K562 (cell line): Measurements from ENCODE around the gene ZNF680. TPM values are rescaled to one million over a fixed set of nuclear protein-coding genes. Genes with fewer than 3 reads are reported as not detected.

ENCODE experiments used
- ATAC-seq: fragments of 200-7000 bp; cut with Tn5 transposase; 3 replicates; pipeline ENCODE4 v1.9.1; 2020; ENCODE audit warnings: moderate library complexity
- BruUV-seq: library from RNA; stranded (reverse); fragments of 400-500 nt; replicated peaks from 2 replicates; lab custom pipeline; 2021; lab: Mats Ljungman, UMichigan
- CTCF ChIA-PET: fragments of 300-600 bp; formaldehyde crosslinking; extraction: SDS; loops from one replicate; lab custom pipeline; 2021; ENCODE audit warnings: low intra/inter-chr PET ratio; lab: Yijun Ruan, JAX
- POLR2A ChIA-PET: fragments of 300-600, 350-650 bp; sonication (Branson Sonifier 250); formaldehyde crosslinking; extraction: SDS; loops from one replicate; lab custom pipeline; 2021; ENCODE audit warnings: antibody characterized with exemption, inconsistent platforms; lab: Yijun Ruan, JAX
- DNase-seq, 4 experiments: peaks; one replicate each; pipeline versions ENCODE4 v3.0.0 to v3.0.0-alpha.2; 2011 to 2018; ENCODE audit warnings: low spot score in 3 of 4, mixed read lengths in 3 of 4; ENCODE audit errors: extremely low read depth in 1 of 4
- FAIRE-seq: peaks from 2 replicates; lab custom pipeline; 2011; peaks lifted over from hg19 to GRCh38; lab: Jason Lieb, UNC
- H2AFZ ChIP-seq: 2 replicates; pipeline ENCODE4 v1.6.0; 2011; ENCODE audit warnings: low read depth, low read length, control low read depth, inconsistent platforms
- H3K27ac ChIP-seq: fragments of 200-600 bp; 3 replicates; pipeline ENCODE4 v1.8.0; 2011; ENCODE audit warnings: low read depth, mild to moderate bottlenecking, control low read depth, inconsistent platforms, low read length, moderate library complexity, mixed read lengths; ENCODE audit errors: extremely low read depth
- H3K27me3 ChIP-seq, 2 experiments: fragments of 300-600 bp in 1 of 2; 2 replicates in 1 of 2; 3 replicates in 1 of 2; pipeline versions ENCODE4 v1.6.0 to v1.8.0; 2011; ENCODE audit warnings: inconsistent platforms in 2 of 2, low read length in 2 of 2, mild to moderate bottlenecking in 1 of 2, mixed read lengths in 1 of 2, moderate library complexity in 1 of 2; ENCODE audit not compliant: control insufficient read depth in 2 of 2, insufficient read depth in 2 of 2
- H3K36me3 ChIP-seq: fragments of 300-600 bp; 3 replicates; pipeline ENCODE4 v1.8.0; 2011; ENCODE audit warnings: mild to moderate bottlenecking, low read length, inconsistent platforms; ENCODE audit not compliant: control insufficient read depth, insufficient read depth
- H3K4me1 ChIP-seq, 2 experiments: fragments of 200-600 bp in 1 of 2; replicated peaks in 1 of 2; 2 replicates in 1 of 2; 3 replicates in 1 of 2; pipeline versions ENCODE4 v1.5.1 to v1.8.0; 2011; ENCODE audit warnings: inconsistent platforms in 2 of 2, low read length in 2 of 2, mild to moderate bottlenecking in 1 of 2, mixed read lengths in 1 of 2, moderate library complexity in 1 of 2; ENCODE audit not compliant: control insufficient read depth in 2 of 2, insufficient read depth in 2 of 2
- H3K4me2 ChIP-seq: 2 replicates; pipeline ENCODE4 v1.6.1; 2011; ENCODE audit warnings: low read length, control low read depth, inconsistent platforms, mixed read lengths; ENCODE audit not compliant: insufficient read depth
- H3K4me3 ChIP-seq: fragments of 200-600 bp; sonication (generic), shearing (Covaris generic); 2 replicates; pipeline ENCODE4 v1.5.1; 2016; ENCODE audit warnings: control low read depth, inconsistent platforms
- H3K79me2 ChIP-seq: fragments of 200-600 bp; 3 replicates; pipeline ENCODE4 v1.8.0; 2011; ENCODE audit warnings: low read length, inconsistent platforms; ENCODE audit not compliant: control insufficient read depth, insufficient read depth
- H3K9ac ChIP-seq, 2 experiments: 2 replicates each; pipeline versions ENCODE4 v1.6.0 to v1.6.1; 2011; ENCODE audit warnings: low read depth in 2 of 2, low read length in 2 of 2, control low read depth in 1 of 2, inconsistent platforms in 1 of 2, mild to moderate bottlenecking in 1 of 2, mixed read lengths in 1 of 2; ENCODE audit not compliant: insufficient read depth in 1 of 2
- H3K9me1 ChIP-seq: one replicate; pipeline ENCODE4 v1.6.0; 2011; ENCODE audit warnings: inconsistent platforms, mild to moderate bottlenecking, low read length, moderate library complexity; ENCODE audit not compliant: control insufficient read depth, insufficient read depth
- H3K9me3 ChIP-seq: replicated peaks from 2 replicates; pipeline ENCODE4 v1.5.1; 2011; ENCODE audit warnings: low read depth, low read length, inconsistent platforms; ENCODE audit not compliant: control insufficient read depth, insufficient read depth
- H4K20me1 ChIP-seq: replicated peaks from 2 replicates; pipeline ENCODE4 v1.6.1; 2011; ENCODE audit warnings: low read length, inconsistent platforms, mixed read lengths; ENCODE audit not compliant: control insufficient read depth, insufficient read depth
- CBX1 ChIP-seq: sonication (generic); IDR thresholded peaks from 2 replicates; pipeline ENCODE4 v1.6.1; 2016; ENCODE audit warnings: antibody characterized with exemption, low read depth, mild to moderate bottlenecking
- CHCHD3 ChIP-seq: fragments of 250-450 bp; sonication (Bioruptor Pico); IDR thresholded peaks from 2 replicates; pipeline ENCODE4 v2.1.2; 2022; ENCODE audit warnings: mild to moderate bottlenecking
- JUND ChIP-seq, 2 experiments: IDR thresholded peaks; 2 replicates in 1 of 2; 3 replicates in 1 of 2; pipeline ENCODE4 v1.6.1; 2011; ENCODE audit warnings: borderline replicate concordance in 2 of 2, low read depth in 2 of 2, low read length in 2 of 2, improper control_type of control experiment in 1 of 2, missing biosample characterization in 1 of 2, missing genetic modification characterization in 1 of 2, missing genetic modification reagents in 1 of 2
- MAFG ChIP-seq: fragments of 450-650 bp; conservative IDR thresholded peaks from 2 replicates; pipeline ENCODE4 v1.6.1; 2016; ENCODE audit warnings: missing genetic modification characterization, missing compliant biosample characterization
- MAFK ChIP-seq: IDR thresholded peaks from 2 replicates; pipeline ENCODE4 v1.6.1; 2011; ENCODE audit warnings: low read length, improper control_type of control experiment
- MEF2D ChIP-seq: conservative IDR thresholded peaks from 2 replicates; pipeline ENCODE4 v1.6.1; 2016; ENCODE audit warnings: low read depth, missing genetic modification characterization, missing compliant biosample characterization
- NFATC3 ChIP-seq: fragments of 450-650 bp; IDR thresholded peaks from 2 replicates; pipeline ENCODE4 v1.6.1; 2017; ENCODE audit warnings: mild to moderate bottlenecking
- SNIP1 ChIP-seq: fragments of 450-650 bp; IDR thresholded peaks from 2 replicates; pipeline ENCODE4 v1.7.1; 2017; ENCODE audit warnings: low read depth, mild to moderate bottlenecking
- SRSF1 ChIP-seq: fragments of 200-400 bp; formaldehyde crosslinking; IDR thresholded peaks from 2 replicates; pipeline ENCODE4 v1.6.1; 2017; ENCODE audit warnings: mild to moderate bottlenecking, low read depth, low read length, moderate library complexity
- THRB ChIP-seq: fragments of 450-650 bp; formaldehyde crosslinking; conservative IDR thresholded peaks from 2 replicates; pipeline ENCODE4 v1.4.0; 2022; ENCODE audit warnings: mild to moderate bottlenecking, missing genetic modification characterization
- ZNF274 ChIP-seq: IDR thresholded peaks from 2 replicates; pipeline ENCODE4 v1.6.1; 2011; ENCODE audit warnings: low read depth, mild to moderate bottlenecking, low read length, moderate library complexity, borderline replicate concordance
- WGBS: fragments of 100-300 bp; shearing (Covaris generic); methylation state at CpG from one replicate; pipeline ENCODE4 v1.1.6; 2016; ENCODE audit warnings: low coverage, mixed read lengths; ENCODE audit not compliant: insufficient coverage; ENCODE audit errors: missing lambda C conversion rate; 5-methylcytosine and 5-hydroxymethylcytosine counted together
- in situ Hi-C: fragments of 300-500 bp; cut with MboI; formaldehyde crosslinking; loops from 4 replicates; pipeline ENCODE4 v1.15.0; 2018; ENCODE audit warnings: inconsistent platforms, mixed read lengths
- intact Hi-C: fragments of 100-400 bp; cut with micrococcal nuclease; formaldehyde crosslinking; loops from 2 replicates; pipeline ENCODE4 v1.14.2; 2022
- polyA plus RNA-seq, 8 experiments: library from polyadenylated mRNA; depleted of rRNA in 4 of 8; stranded (reverse) in 5 of 8; unstranded in 3 of 8; fragments of >200 nt; fragmentation: Nextera tagmentation in 2 of 8; fragmentation: Illumina TruSeq in 1 of 8; extraction: Ambion mirVana in 2 of 8; extraction: Trizol in 1 of 8; gene quantifications; 2 replicates each; pipeline versions ENCODE4 v1.2.1 to v1.2.3, GENCODE V29; 2011 to 2014; ENCODE audit warnings: inconsistent platforms in 1 of 8, missing spikeins in 1 of 8
- total RNA-seq, 7 experiments: library from RNA; depleted of rRNA in 6 of 7; stranded (reverse); fragments of >200 nt in 6 of 7; fragmentation: Illumina TruSeq in 2 of 7; extraction: Trizol in 2 of 7; gene quantifications; 2 replicates each; pipeline versions ENCODE4 v1.2.1 to v1.2.3, GENCODE V29; 2011 to 2021; ENCODE audit warnings: low replicate concordance in 1 of 7

Gene ZNF680
- total and polyA plus RNA-seq, 9 of the 15 experiments (the other 6 are each of a cell fraction or from before 2014, with no cell fraction given), result 7.0 to 25.0 (median 12.0) TPM

- 54% methylated on average over 2 of the region's 2 CpGs for WGBS
- Histone ChIP-seq H3K27me3 (no peaks in the 10 kb centered on the region), H4K20me1 (no peaks in the 10 kb centered on the region), H3K4me2 (no peak overlapping the region), H3K27ac (no peak overlapping the region), H3K36me3 (peaks cover 33% of the 10 kb centered on the region), H3K9me1 (no peaks in the 10 kb centered on the region), H3K4me1 (no peaks in the 10 kb centered on the region; a peak in 1 of 5 replicates), H3K9me3 (no peaks in the 10 kb centered on the region; the same call in 1 of the 2 replicates), H3K79me2 (peaks cover 22% of the 10 kb centered on the region; the same call in 2 of the 3 replicates), H3K4me3 (no peak overlapping the region), H2AFZ (no peak overlapping the region), H3K9ac (no peak overlapping the region)
- intact Hi-C loops, result no loop called here
- ATAC-seq (no peak), DNase-seq (no peak), FAIRE-seq (no peak)
- no peak for TF ChIP-seq CBX1
- TF ChIP-seq MEF2D (tag), result no peak
- TF ChIP-seq SRSF1, result no peak
- TF ChIP-seq MAFK, result no peak
- TF ChIP-seq CHCHD3 (CRISPR knock-in tag), result no peak
- TF ChIP-seq SNIP1, result no peak
- TF ChIP-seq MAFG (tag), result no peak
- TF ChIP-seq NFATC3, result no peak
- no peak for TF ChIP-seq ZNF274
- TF ChIP-seq THRB, result no peak
- no peak for TF ChIP-seq JUND (IDR thresholded peaks at IDR 0.05; ENCODE audit: borderline replicate concordance, low read depth, low read length)
- TF ChIP-seq JUND (tag; IDR thresholded peaks at IDR 0.05; ENCODE audit: borderline replicate concordance, low read depth, low read length), result no peak
- in situ Hi-C loops, result no loop called here
- ChIA-PET CTCF (no interaction called here), POLR2A (no interaction called here)
- no TSS peak for BruUV-seq
These were observed 18.9 kb downstream of the ZNF680 start for GRCh38 chr7:64544010-64544409.
